Measurements from ENCODE around the gene MTF1. TPM values are rescaled to one million over a fixed set of nuclear protein-coding genes. Genes with fewer than 3 reads are reported as not detected.

Gene MTF1
- total RNA-seq, 1 experiment from 2014 or later = 21.2 TPM

GRCh38 chr1:37808369-37809319 lies 50.7 kb downstream of the MTF1 start:
- intact Hi-C loops (cut with micrococcal nuclease) = loop anchor here (1.0 kb wide), 2 partner anchors 52 to 117 kb away; no protein-coding TSS in a partner anchor
- Histone ChIP-seq H3K9me3 (ENCODE audit: control insufficient read depth in 1 of 2, insufficient read depth in 1 of 2, low read depth in 1 of 2, low read length in 2 of 2) (no peaks in the 10 kb centered on the region), H3K4me3 (replicated peaks in 1 of 2; ENCODE audit: low read depth in 1 of 2, low read length in 2 of 2) (peak overlapping the region; percentile 78 to 98), H3K4me2 (ENCODE audit: low read length) (peak overlapping the region; percentile 95), H3K27me3 (ENCODE audit: insufficient read depth, low read length) (no peaks in the 10 kb centered on the region), H3K4me1 (ENCODE audit: control insufficient read depth in 1 of 2, insufficient read depth in 2 of 2, low read length in 2 of 2) (peaks cover 16 to 37% of the 10 kb centered on the region in 2 experiments), H2AFZ (ENCODE audit: low read depth, low read length, poor library complexity, severe bottlenecking) (no peak overlapping the region), H3K27ac (ENCODE audit: low read depth, low read length) (peak overlapping the region; percentile 93), H3K9me2 (ENCODE audit: insufficient read depth) (no peaks in the 10 kb centered on the region), H3K36me3 (ENCODE audit: control insufficient read depth in 1 of 2, insufficient read depth in 2 of 2, low read length in 2 of 2) (peaks cover 27 to 36% of the 10 kb centered on the region in 2 experiments), H3K79me2 (ENCODE audit: insufficient read depth, low read length) (peaks cover 64% of the 10 kb centered on the region), H3K9ac (ENCODE audit: low read length) (peak overlapping the region; percentile 81), H4K20me1 (ENCODE audit: insufficient read depth) (peaks cover 18% of the 10 kb centered on the region; the same call in 1 of the 2 replicates)
- ChIA-PET RAD21 (ENCODE audit: low non-redundant PET in 1 of 2, low total read pairs in 2 of 2, uncharacterized antibody in 2 of 2, unreplicated experiment in 2 of 2) (interaction anchor here (1.0 to 1.4 kb wide), 2 partner anchors 51 kb away, joined by 4 read pairs; partner anchors contain the start of gene MTF1 (in 2 of the 2)), POLR2A (interaction anchor here (0.6 to 3.1 kb wide), 15 partner anchors 10 to 333 kb away, joined by 3 to 10 read pairs (median 3); partner anchors contain the start of genes CDCA8, EPHA10, MTF1 and SF3A3), CTCF (interaction anchor here (1.1 kb wide), 1 partner anchor 51 kb away, joined by 7 read pairs; the partner anchor contains the start of gene MTF1)
- no peak for DNase-seq (ENCODE audit: low read depth, low spot score)
- BruUV-seq (replicated peaks) = TSS peak; percentile 77
- ATAC-seq = peak; percentile 68
- TF ChIP-seq EZH2phosphoT487 (IDR thresholded peaks at IDR 0.05; ENCODE audit: borderline replicate concordance) (no peak), CBX3 (IDR thresholded peaks at IDR 0.05; ENCODE audit: low read depth) (no peak), JUND (IDR thresholded peaks at IDR 0.05) (no peak), POLR2AphosphoS5 (IDR thresholded peaks at IDR 0.05; ENCODE audit: low read depth, low read length) (no peak; the same call in 1 of the 2 replicates), POLR2A (IDR thresholded peaks at IDR 0.05; ENCODE audit: borderline replicate concordance, extremely low read depth, insufficient read depth, insufficient read length) (no peak), ZNF274 (IDR thresholded peaks at IDR 0.05; ENCODE audit: low read depth, low read length) (no peak), YY1 (IDR thresholded peaks at IDR 0.05; ENCODE audit: extremely low read depth, insufficient replicate concordance, low read depth, low read length) (no peak), TCF7L2 (IDR thresholded peaks at IDR 0.05; ENCODE audit: borderline replicate concordance, extremely low read depth, insufficient read depth, insufficient read length) (peak; percentile 15), REST (IDR thresholded peaks at IDR 0.05; ENCODE audit: low read depth) (no peak), ZFX (IDR thresholded peaks at IDR 0.05) (no peak), MAX (IDR thresholded peaks at IDR 0.05) (peak; percentile 25; the same call in 1 of the 2 replicates), SIN3A (IDR thresholded peaks at IDR 0.05; ENCODE audit: low read depth) (peak; percentile 55), FOSL1 (IDR thresholded peaks at IDR 0.05; ENCODE audit: low read depth) (no peak), SRF (IDR thresholded peaks at IDR 0.05; ENCODE audit: low read depth) (no peak), SP1 (IDR thresholded peaks at IDR 0.05; ENCODE audit: low read depth) (no peak), ATF3 (IDR thresholded peaks at IDR 0.05) (no peak), EGR1 (IDR thresholded peaks at IDR 0.05; ENCODE audit: low read depth) (peak; percentile 30; the same call in 1 of the 2 replicates), RAD21 (IDR thresholded peaks at IDR 0.05; ENCODE audit: low read depth) (no peak), CEBPB (IDR thresholded peaks at IDR 0.05; ENCODE audit: low read depth) (no peak), CTCF (IDR thresholded peaks at IDR 0.05 in 2 of 3, conservative IDR thresholded peaks at IDR 0.05 in 1 of 3; ENCODE audit: borderline replicate concordance in 1 of 3, insufficient read depth in 1 of 3, low read depth in 2 of 3, low read length in 2 of 3) (0 out of 6 replicates have a peak, but pooled peaks of 1 of the 3 experiments have one; percentile 8), EZH2 (IDR thresholded peaks at IDR 0.05) (no peak)
